H1 (cell line): ENCODE measurements around the gene COPS9. TPM values are rescaled to one million over a fixed set of nuclear protein-coding genes. Genes with fewer than 3 reads are reported as not detected.

Experiments used
- CTCF ChIA-PET: fragments of 300-600 bp; sonication (Branson Sonifier 250); formaldehyde crosslinking; loops from one replicate; lab custom pipeline; 2021; ENCODE audit not compliant: partially characterized antibody; lab: Charles Lee
- POLR2A ChIA-PET: fragments of 300-600 bp; sonication (Branson Sonifier 250); formaldehyde crosslinking; loops from one replicate; lab custom pipeline; 2021; ENCODE audit warnings: inconsistent platforms; ENCODE audit not compliant: partially characterized antibody; lab: Charles Lee
- DNase-seq, 2 experiments: peaks; one replicate each; pipeline versions ENCODE4 v3.0.0 to v3.0.0-alpha.2; 2010 to 2022; ENCODE audit warnings: low spot score in 2 of 2, low read depth in 1 of 2, mixed read lengths in 1 of 2
- FAIRE-seq: peaks from 2 replicates; lab custom pipeline; 2011; peaks lifted over from hg19 to GRCh38; lab: Jason Lieb, UNC
- H2AFZ ChIP-seq: 2 replicates; pipeline ENCODE4 v1.8.1; 2012; ENCODE audit warnings: low read length, inconsistent platforms
- H2AK5ac ChIP-seq: 2 replicates; pipeline ENCODE4 v1.6.1; 2013; ENCODE audit warnings: low read depth, low read length
- H2BK120ac ChIP-seq: replicated peaks from 2 replicates; pipeline ENCODE3; 2013; ENCODE audit warnings: low read depth, low read length, inconsistent platforms
- H2BK12ac ChIP-seq: 2 replicates; pipeline ENCODE4 v1.6.1; 2013; ENCODE audit warnings: low read depth, low read length
- H2BK15ac ChIP-seq: 2 replicates; pipeline ENCODE4 v1.6.1; 2013; ENCODE audit warnings: low read length
- H2BK20ac ChIP-seq: 2 replicates; pipeline ENCODE4 v1.6.1; 2013; ENCODE audit warnings: low read length
- H2BK5ac ChIP-seq: 2 replicates; pipeline ENCODE4 v1.6.1; 2013; ENCODE audit warnings: low read depth, low read length
- H3K14ac ChIP-seq: 2 replicates; pipeline ENCODE4 v1.6.1; 2013; ENCODE audit warnings: inconsistent platforms; ENCODE audit not compliant: insufficient read length
- H3K18ac ChIP-seq: 2 replicates; pipeline ENCODE4 v1.6.1; 2013; ENCODE audit warnings: low read length; ENCODE audit errors: extremely low read depth
- H3K23ac ChIP-seq: 2 replicates; pipeline ENCODE4 v1.6.1; 2013; ENCODE audit warnings: inconsistent platforms; ENCODE audit not compliant: insufficient read length
- H3K23me2 ChIP-seq: 2 replicates; pipeline ENCODE4 v1.6.1; 2013; ENCODE audit warnings: low read depth, low read length
- H3K27ac ChIP-seq: 2 replicates; pipeline ENCODE4 v1.6.1; 2011; ENCODE audit warnings: low read depth, low read length, inconsistent platforms
- H3K27me3 ChIP-seq, 4 experiments: replicated peaks in 1 of 4; 1 replicate in 1 of 4; 2 replicates in 3 of 4; pipeline versions ENCODE4 v1.6.1 to v1.8.1; 2011 to 2013; ENCODE audit warnings: low read length in 3 of 4, mild to moderate bottlenecking in 3 of 4, inconsistent platforms in 2 of 4, mixed read lengths in 2 of 4, moderate library complexity in 1 of 4; ENCODE audit not compliant: control insufficient read depth in 3 of 4, insufficient read depth in 3 of 4; ENCODE audit errors: extremely low read depth in 1 of 4
- H3K36me3 ChIP-seq, 4 experiments: 2 replicates each; pipeline versions ENCODE4 v1.6.1 to v1.8.1; 2011 to 2013; ENCODE audit warnings: mild to moderate bottlenecking in 4 of 4, low read length in 3 of 4, moderate library complexity in 2 of 4, control low read depth in 1 of 4, inconsistent platforms in 1 of 4; ENCODE audit not compliant: insufficient read depth in 4 of 4, control insufficient read depth in 2 of 4
- H3K4ac ChIP-seq: replicated peaks from 2 replicates; pipeline ENCODE3; 2013; ENCODE audit warnings: low read length, low read depth, mixed read lengths, inconsistent platforms; ENCODE audit not compliant: insufficient read length
- H3K4me1 ChIP-seq, 4 experiments: replicated peaks in 1 of 4; 1 replicate in 1 of 4; 2 replicates in 3 of 4; pipeline versions ENCODE4 v1.6.1 to v1.8.1; 2011 to 2013; ENCODE audit warnings: low read length in 3 of 4, inconsistent platforms in 2 of 4, mixed read lengths in 1 of 4; ENCODE audit not compliant: insufficient read depth in 4 of 4, control insufficient read depth in 3 of 4
- H3K4me2 ChIP-seq, 2 experiments: 2 replicates each; pipeline versions ENCODE4 v1.6.1 to v1.8.1; 2011 to 2013; ENCODE audit warnings: low read depth in 2 of 2, low read length in 2 of 2, control low read depth in 1 of 2, inconsistent platforms in 1 of 2, mild to moderate bottlenecking in 1 of 2; ENCODE audit not compliant: insufficient read depth in 1 of 2
- H3K4me3 ChIP-seq, 4 experiments: fragments of 200-600, 300-600 bp in 1 of 4; sonication (generic), shearing (Covaris generic), sonication (Bioruptor Twin) in 1 of 4; 2 replicates each; pipeline versions ENCODE4 v1.5.1 to v1.8.1; 2011 to 2016; ENCODE audit warnings: low read length in 4 of 4, low read depth in 3 of 4, control low read depth in 2 of 4, inconsistent platforms in 2 of 4, mild to moderate bottlenecking in 2 of 4, mixed read lengths in 1 of 4, moderate library complexity in 1 of 4; ENCODE audit not compliant: insufficient read depth in 2 of 4; ENCODE audit errors: extremely low read depth in 1 of 4
- H3K56ac ChIP-seq: replicated peaks from 2 replicates; pipeline ENCODE3; 2013; ENCODE audit warnings: low read depth, mild to moderate bottlenecking, mixed read lengths, low read length, inconsistent platforms; ENCODE audit not compliant: insufficient read length
- H3K79me1 ChIP-seq: 2 replicates; pipeline ENCODE4 v1.6.1; 2013; ENCODE audit warnings: low read depth, low read length, control low read depth
- H3K79me2 ChIP-seq, 2 experiments: 2 replicates each; pipeline versions ENCODE4 v1.6.1 to v1.8.1; 2012 to 2013; ENCODE audit warnings: low read length in 2 of 2, mild to moderate bottlenecking in 2 of 2, inconsistent platforms in 1 of 2; ENCODE audit not compliant: insufficient read depth in 2 of 2, control insufficient read depth in 1 of 2
- H3K9ac ChIP-seq, 4 experiments: replicated peaks in 1 of 4; 1 replicate in 1 of 4; 2 replicates in 3 of 4; pipeline versions ENCODE4 v1.6.1 to v1.8.1; 2011 to 2013; ENCODE audit warnings: low read depth in 3 of 4, low read length in 3 of 4, control low read depth in 2 of 4, mild to moderate bottlenecking in 2 of 4, moderate library complexity in 2 of 4, inconsistent platforms in 1 of 4; ENCODE audit errors: extremely low read depth in 1 of 4
- H3K9me3 ChIP-seq, 2 experiments: 2 replicates each; pipeline versions ENCODE4 v1.6.1 to v1.8.1; 2012 to 2013; ENCODE audit warnings: mild to moderate bottlenecking in 2 of 2, moderate library complexity in 2 of 2, control low read depth in 1 of 2, inconsistent platforms in 1 of 2, low read depth in 1 of 2, low read length in 1 of 2, mixed read lengths in 1 of 2; ENCODE audit not compliant: insufficient read depth in 2 of 2
- H4K20me1 ChIP-seq, 2 experiments: replicated peaks in 1 of 2; 2 replicates each; pipeline versions ENCODE3 to v1.8.1; 2011 to 2013; ENCODE audit warnings: inconsistent platforms in 2 of 2, low read length in 2 of 2, mild to moderate bottlenecking in 1 of 2; ENCODE audit not compliant: insufficient read depth in 2 of 2, control insufficient read depth in 1 of 2
- H4K5ac ChIP-seq: 2 replicates; pipeline ENCODE4 v1.6.1; 2013; ENCODE audit warnings: low read length, low read depth, mixed read lengths, inconsistent platforms; ENCODE audit not compliant: insufficient read length
- H4K8ac ChIP-seq: 2 replicates; pipeline ENCODE4 v1.8.0; 2013; ENCODE audit warnings: mild to moderate bottlenecking, moderate library complexity, low read length, inconsistent platforms; ENCODE audit not compliant: insufficient read depth; ENCODE audit errors: extremely low read depth
- H4K91ac ChIP-seq: replicated peaks from 2 replicates; pipeline ENCODE3; 2013; ENCODE audit warnings: low read length, mixed read lengths, inconsistent platforms; ENCODE audit not compliant: insufficient read length
- ATF2 ChIP-seq: IDR thresholded peaks from 2 replicates; pipeline ENCODE4 v1.6.1; 2012; ENCODE audit warnings: low read length, inconsistent platforms
- BCL11A ChIP-seq, 2 experiments: IDR thresholded peaks; one replicate each; pipeline ENCODE4 v1.6.1; 2011; ENCODE audit warnings: low read depth in 2 of 2, low read length in 2 of 2, mild to moderate bottlenecking in 2 of 2
- CBX5 ChIP-seq: fragments of 300-800, 300-1000 bp; sonication (generic); IDR thresholded peaks from 2 replicates; pipeline ENCODE4 v1.7.1; 2016; ENCODE audit warnings: antibody characterized with exemption, low read length, low read depth
- CREB1 ChIP-seq: IDR thresholded peaks from 2 replicates; pipeline ENCODE4 v1.6.1; 2012; ENCODE audit warnings: inconsistent platforms
- CTCF ChIP-seq, 3 experiments: IDR thresholded peaks; 1 replicate in 2 of 3; 2 replicates in 1 of 3; pipeline versions ENCODE4 v1.5.1 to v1.6.1; 2011; ENCODE audit warnings: low read length in 3 of 3, mild to moderate bottlenecking in 3 of 3, inconsistent platforms in 2 of 3, low read depth in 1 of 3, moderate library complexity in 1 of 3; ENCODE audit not compliant: insufficient read depth in 1 of 3; ENCODE audit errors: control extremely low read depth in 1 of 3
- KDM5A ChIP-seq: fragments of 200-600 bp; IDR thresholded peaks from 2 replicates; pipeline ENCODE4 v1.7.1; 2012; ENCODE audit warnings: mild to moderate bottlenecking, low read length, inconsistent platforms, mixed read lengths
- POLR2A ChIP-seq, 2 experiments: IDR thresholded peaks; 1 replicate in 1 of 2; 2 replicates in 1 of 2; pipeline ENCODE4 v1.6.1; 2011; ENCODE audit warnings: low read depth in 2 of 2, low read length in 2 of 2, mild to moderate bottlenecking in 2 of 2; ENCODE audit errors: control extremely low read depth in 1 of 2
- SP2 ChIP-seq: IDR thresholded peaks from 2 replicates; pipeline ENCODE4 v1.6.1; 2012; ENCODE audit warnings: mild to moderate bottlenecking, low read length, inconsistent platforms
- SP4 ChIP-seq: IDR thresholded peaks from 2 replicates; pipeline ENCODE4 v1.6.1; 2012; ENCODE audit warnings: low read length, inconsistent platforms
- SRF ChIP-seq: IDR thresholded peaks from 2 replicates; pipeline ENCODE4 v1.6.1; 2011; ENCODE audit warnings: mild to moderate bottlenecking, low read depth, low read length, moderate library complexity
- WGBS, 2 experiments: shearing (Covaris generic) in 1 of 2; methylation state at CpG; one replicate each; pipeline versions ENCODE4 v1.1.6 to v1.1.7; 2013 to 2015; ENCODE audit warnings: low lambda C conversion rate in 2 of 2, mixed read lengths in 2 of 2, inconsistent platforms in 1 of 2, low coverage in 1 of 2, missing lambda C conversion rate in 1 of 2; ENCODE audit not compliant: insufficient replicate concordance in 2 of 2, insufficient coverage in 1 of 2, insufficient read length in 1 of 2; ENCODE audit errors: extremely low coverage in 1 of 2, missing lambda C conversion rate in 1 of 2; 5-methylcytosine and 5-hydroxymethylcytosine counted together
- polyA plus RNA-seq, 7 experiments: library from polyadenylated mRNA; depleted of rRNA in 3 of 7; stranded (reverse) in 5 of 7; unstranded in 2 of 7; fragments of >200 nt in 5 of 7; fragments of 200-250 nt in 2 of 7; gene quantifications; 1 replicate in 5 of 7; 2 replicates in 1 of 7; 4 replicates in 1 of 7; pipeline versions ENCODE4 v1.2.1 to v1.2.3, GENCODE V29; 2011 to 2013; ENCODE audit warnings: missing spikeins in 2 of 7, mixed read lengths in 2 of 7
- total RNA-seq: library from RNA; stranded (reverse); fragmentation: NEBNext Ultra II Directional; extraction: Animal tissue kit (Norgen Biotek cat#: 25700); gene quantifications from 2 replicates; pipeline ENCODE4 v1.2.1, GENCODE V29; 2021
- TF ChIP-seq, protein P1 (sequence below): IDR thresholded peaks from 2 replicates; pipeline ENCODE4 v1.6.1; 2012; ENCODE audit warnings: inconsistent platforms

Gene COPS9
- total and polyA plus RNA-seq, 2 of the 8 experiments (the other 6 are each of a cell fraction or from before 2014, with no cell fraction given): 154 to 234 TPM

- WGBS, 2 experiments: 93% methylated on average over 4 of the region's 4 CpGs; no CpG with 5 or more reads in 1 of the 2 experiments
- TF ChIP-seq POLR2A (IDR thresholded peaks at IDR 0.05; ENCODE audit: control extremely low read depth in 1 of 2, low read depth in 2 of 2, low read length in 2 of 2) (no peak), CREB1 (no peak), CBX5 (no peak), SRF (no peak), ATF2 (no peak), CTCF (IDR thresholded peaks at IDR 0.05; ENCODE audit: control extremely low read depth in 1 of 3, insufficient read depth in 1 of 3, low read depth in 1 of 3, low read length in 3 of 3) (no peak), SP4 (no peak), SP2 (no peak), KDM5A (no peak), BCL11A (IDR thresholded peaks at IDR 0.05; ENCODE audit: low read depth in 2 of 2, low read length in 2 of 2) (no peak)
- TF ChIP-seq, protein P1, sequence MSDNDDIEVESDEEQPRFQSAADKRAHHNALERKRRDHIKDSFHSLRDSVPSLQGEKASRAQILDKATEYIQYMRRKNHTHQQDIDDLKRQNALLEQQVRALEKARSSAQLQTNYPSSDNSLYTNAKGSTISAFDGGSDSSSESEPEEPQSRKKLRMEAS: no peak
These were observed 33.0 kb downstream of the COPS9 start for GRCh38 chr2:240103136-240103535.

More at GRCh38 chr2:240103136-240103535, 33.0 kb downstream of the COPS9 start:
- H4K8ac ChIP-seq: no peak overlapping the region
- H2BK15ac ChIP-seq: no peak overlapping the region
- H2BK120ac ChIP-seq: no peak overlapping the region
- H3K27ac ChIP-seq: no peak overlapping the region
- H2BK12ac ChIP-seq: no peak overlapping the region
- H3K56ac ChIP-seq: no peak overlapping the region
- no peaks in the 10 kb centered on the region for H3K4me1 ChIP-seq
- H3K4me2 ChIP-seq: no peak overlapping the region
- H4K5ac ChIP-seq: no peak overlapping the region
- no peak overlapping the region for H2AFZ ChIP-seq
- no peak overlapping the region for H3K9ac ChIP-seq
- CTCF ChIA-PET: no interaction called here
- no peak for FAIRE-seq
- POLR2A ChIA-PET: no interaction called here
- no peaks in the 10 kb centered on the region for H3K79me1 ChIP-seq
- H2BK5ac ChIP-seq: no peak overlapping the region
- no peaks in the 10 kb centered on the region for H3K9me3 ChIP-seq
- no peak overlapping the region for H3K4me3 ChIP-seq
- H3K36me3 ChIP-seq: no peaks in the 10 kb centered on the region
- no peak overlapping the region for H3K18ac ChIP-seq
- no peak overlapping the region for H3K4ac ChIP-seq
- no peak overlapping the region for H4K91ac ChIP-seq
- no peak overlapping the region for H2AK5ac ChIP-seq
- H4K20me1 ChIP-seq: no peaks in the 10 kb centered on the region
- H3K27me3 ChIP-seq: no peaks in the 10 kb centered on the region
- no peak overlapping the region for H2BK20ac ChIP-seq
- no peaks in the 10 kb centered on the region for H3K23me2 ChIP-seq
- no peak overlapping the region for H3K14ac ChIP-seq
- DNase-seq: no peak
- H3K79me2 ChIP-seq: no peaks in the 10 kb centered on the region
- no peak overlapping the region for H3K23ac ChIP-seq
